Measurements from ENCODE around the gene NDUFAF8.

Gene NDUFAF8

DNA sequence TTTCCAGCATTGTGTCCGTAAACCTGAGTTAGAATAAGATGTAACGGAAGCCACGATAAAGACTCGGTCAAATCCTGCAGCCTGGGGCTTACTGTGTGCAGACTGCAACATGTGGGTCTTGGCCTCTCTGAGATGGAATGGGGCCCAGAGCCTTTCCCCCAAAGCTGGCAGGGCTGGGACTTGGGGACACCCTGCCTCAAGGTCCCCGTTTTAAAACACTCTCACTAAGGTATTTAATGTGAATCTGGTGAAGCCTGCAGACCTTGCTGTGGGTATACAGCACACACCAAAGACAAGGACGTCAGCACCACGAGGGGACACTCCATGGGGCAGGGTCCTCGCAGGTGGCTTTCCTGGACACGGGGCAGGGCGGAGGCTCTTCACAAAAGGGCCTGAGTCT is 2.1 kb downstream of the NDUFAF8 start:
- peaks cover 9% of the 10 kb centered on the region for H3K36me3 ChIP-seq (ENCODE audit: control insufficient read depth, insufficient read depth, low read length)
- no peaks in the 10 kb centered on the region for H3K27me3 ChIP-seq (replicated peaks; ENCODE audit: control insufficient read depth, insufficient read depth, low read length)
- DNase-seq (ENCODE audit: extremely low read depth, insufficient read length): no peak
- H3K4me3 ChIP-seq (replicated peaks; ENCODE audit: low read depth, low read length): no peak overlapping the region
- TF ChIP-seq, protein P1, sequence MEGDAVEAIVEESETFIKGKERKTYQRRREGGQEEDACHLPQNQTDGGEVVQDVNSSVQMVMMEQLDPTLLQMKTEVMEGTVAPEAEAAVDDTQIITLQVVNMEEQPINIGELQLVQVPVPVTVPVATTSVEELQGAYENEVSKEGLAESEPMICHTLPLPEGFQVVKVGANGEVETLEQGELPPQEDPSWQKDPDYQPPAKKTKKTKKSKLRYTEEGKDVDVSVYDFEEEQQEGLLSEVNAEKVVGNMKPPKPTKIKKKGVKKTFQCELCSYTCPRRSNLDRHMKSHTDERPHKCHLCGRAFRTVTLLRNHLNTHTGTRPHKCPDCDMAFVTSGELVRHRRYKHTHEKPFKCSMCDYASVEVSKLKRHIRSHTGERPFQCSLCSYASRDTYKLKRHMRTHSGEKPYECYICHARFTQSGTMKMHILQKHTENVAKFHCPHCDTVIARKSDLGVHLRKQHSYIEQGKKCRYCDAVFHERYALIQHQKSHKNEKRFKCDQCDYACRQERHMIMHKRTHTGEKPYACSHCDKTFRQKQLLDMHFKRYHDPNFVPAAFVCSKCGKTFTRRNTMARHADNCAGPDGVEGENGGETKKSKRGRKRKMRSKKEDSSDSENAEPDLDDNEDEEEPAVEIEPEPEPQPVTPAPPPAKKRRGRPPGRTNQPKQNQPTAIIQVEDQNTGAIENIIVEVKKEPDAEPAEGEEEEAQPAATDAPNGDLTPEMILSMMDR (IDR thresholded peaks at IDR 0.05; ENCODE audit: insufficient read depth, low read length, poor library complexity, severe bottlenecking): no peak

- DNase-seq (ENCODE audit: extremely low read depth, insufficient read length): peak; percentile 81
- TF ChIP-seq, protein P1 (IDR thresholded peaks at IDR 0.05; ENCODE audit: insufficient read depth, low read length, poor library complexity, severe bottlenecking): peak; percentile 90
- no peak overlapping the region for H3K4me3 ChIP-seq (replicated peaks; ENCODE audit: low read depth, low read length)
- peaks cover 9% of the 10 kb centered on the region for H3K36me3 ChIP-seq (ENCODE audit: control insufficient read depth, insufficient read depth, low read length)
- H3K27me3 ChIP-seq (replicated peaks; ENCODE audit: control insufficient read depth, insufficient read depth, low read length): no peaks in the 10 kb centered on the region
Measured at GRCh38 chr17:81241648-81242420, 2.7 kb downstream of the NDUFAF8 start.

DNA sequence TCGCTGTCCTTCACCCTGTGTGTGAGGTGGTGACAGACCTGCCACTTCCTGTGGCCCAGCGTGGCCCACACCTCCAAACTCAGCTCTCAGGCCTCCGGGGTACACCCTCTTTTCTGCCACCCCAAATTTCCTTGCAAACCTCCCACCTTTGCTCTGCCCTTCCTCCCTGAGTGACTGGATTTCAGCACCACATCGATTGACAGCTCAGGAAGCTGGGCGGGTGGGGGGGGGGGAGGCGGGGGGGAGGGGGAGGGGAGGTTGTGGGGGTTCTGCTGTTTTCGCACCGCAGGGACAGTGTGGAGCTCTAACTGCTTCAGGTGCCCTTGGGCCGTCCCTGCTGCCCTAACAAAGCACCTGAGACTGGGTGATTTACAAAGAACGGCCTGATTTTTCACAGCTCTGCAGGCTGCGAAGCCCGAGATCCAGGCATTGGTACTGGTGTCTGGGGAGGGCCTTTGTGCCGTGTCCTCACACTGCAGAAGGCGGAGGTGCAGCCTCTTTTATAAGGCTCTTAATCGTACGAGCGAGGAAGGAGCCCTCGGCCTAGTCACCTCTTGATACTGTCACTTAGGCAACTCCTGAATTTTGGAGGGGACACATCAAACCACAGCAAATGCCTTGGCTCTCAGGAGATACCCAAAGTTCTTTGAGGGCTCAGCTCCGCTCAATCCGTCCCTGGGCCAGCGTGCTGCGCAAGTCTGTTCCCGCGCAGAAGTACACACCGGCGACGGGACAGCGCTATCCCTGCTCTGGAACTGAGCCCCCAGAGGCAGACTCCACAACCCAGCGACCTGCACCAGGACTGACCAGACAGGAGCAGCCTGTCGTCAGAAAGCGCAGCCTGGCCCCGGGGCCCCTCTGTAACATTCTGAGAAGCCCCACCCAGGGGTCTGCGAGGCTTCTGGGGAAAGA is 3.6 kb downstream of the NDUFAF8 start:
- TF ChIP-seq, protein P1 (IDR thresholded peaks at IDR 0.05; ENCODE audit: insufficient read depth, low read length, poor library complexity, severe bottlenecking): no peak
- DNase-seq (ENCODE audit: extremely low read depth, insufficient read length): no peak
- Histone ChIP-seq H3K4me3 (replicated peaks; ENCODE audit: low read depth, low read length) (no peak overlapping the region), H3K36me3 (ENCODE audit: control insufficient read depth, insufficient read depth, low read length) (peaks cover 9% of the 10 kb centered on the region), H3K27me3 (replicated peaks; ENCODE audit: control insufficient read depth, insufficient read depth, low read length) (no peaks in the 10 kb centered on the region)

DNA sequence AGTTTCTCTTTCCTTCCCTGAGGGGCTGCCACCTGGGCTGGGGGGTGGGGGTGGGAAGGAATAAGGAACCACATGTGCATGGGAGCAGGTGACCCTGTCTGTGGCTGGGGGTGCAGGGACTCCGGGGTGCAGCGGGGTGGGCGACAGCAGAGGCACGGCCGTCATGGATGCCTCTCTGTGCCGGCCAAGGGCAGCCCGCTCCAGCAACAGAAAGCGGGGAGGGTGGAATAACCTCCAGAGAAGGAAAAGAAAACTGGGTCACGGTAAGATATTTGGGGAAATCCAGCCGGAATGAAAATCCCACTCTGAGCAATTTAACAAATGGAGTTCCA is 4.2 kb downstream of the NDUFAF8 start:
- TF ChIP-seq, protein P1 (IDR thresholded peaks at IDR 0.05; ENCODE audit: insufficient read depth, low read length, poor library complexity, severe bottlenecking): no peak
- Histone ChIP-seq H3K4me3 (replicated peaks; ENCODE audit: low read depth, low read length) (no peak overlapping the region), H3K36me3 (ENCODE audit: control insufficient read depth, insufficient read depth, low read length) (peaks cover 9% of the 10 kb centered on the region), H3K27me3 (replicated peaks; ENCODE audit: control insufficient read depth, insufficient read depth, low read length) (no peaks in the 10 kb centered on the region)
- no peak for DNase-seq (ENCODE audit: extremely low read depth, insufficient read length)

- peaks cover 15% of the 10 kb centered on the region for H3K36me3 ChIP-seq (ENCODE audit: control insufficient read depth, insufficient read depth, low read length)
- no peak for DNase-seq (ENCODE audit: extremely low read depth, insufficient read length)
- TF ChIP-seq, protein P1 (IDR thresholded peaks at IDR 0.05; ENCODE audit: insufficient read depth, low read length, poor library complexity, severe bottlenecking): no peak
- H3K4me3 ChIP-seq (replicated peaks; ENCODE audit: low read depth, low read length): no peak overlapping the region
- H3K27me3 ChIP-seq (replicated peaks; ENCODE audit: control insufficient read depth, insufficient read depth, low read length): no peaks in the 10 kb centered on the region
Measured at GRCh38 chr17:81244358-81245023, 5.4 kb downstream of the NDUFAF8 start.

Data from GM06990 (cell line).